NCI-H82 treated with DMSO at 0.1 percent for 48 hours (cell line): ENCODE results near the gene MX1.
"Not testable (repeated sequence)": the region's sequence is repeated elsewhere in the genome, so short reads cannot be mapped to it uniquely, and the experiment has no call there.

Experiments used
- DNase-seq: peaks from one replicate; lab custom pipeline; 2025; ENCODE audit not compliant: unreplicated experiment; lab: John Stamatoyannopoulos, UW

The MX1 gene

DNA sequence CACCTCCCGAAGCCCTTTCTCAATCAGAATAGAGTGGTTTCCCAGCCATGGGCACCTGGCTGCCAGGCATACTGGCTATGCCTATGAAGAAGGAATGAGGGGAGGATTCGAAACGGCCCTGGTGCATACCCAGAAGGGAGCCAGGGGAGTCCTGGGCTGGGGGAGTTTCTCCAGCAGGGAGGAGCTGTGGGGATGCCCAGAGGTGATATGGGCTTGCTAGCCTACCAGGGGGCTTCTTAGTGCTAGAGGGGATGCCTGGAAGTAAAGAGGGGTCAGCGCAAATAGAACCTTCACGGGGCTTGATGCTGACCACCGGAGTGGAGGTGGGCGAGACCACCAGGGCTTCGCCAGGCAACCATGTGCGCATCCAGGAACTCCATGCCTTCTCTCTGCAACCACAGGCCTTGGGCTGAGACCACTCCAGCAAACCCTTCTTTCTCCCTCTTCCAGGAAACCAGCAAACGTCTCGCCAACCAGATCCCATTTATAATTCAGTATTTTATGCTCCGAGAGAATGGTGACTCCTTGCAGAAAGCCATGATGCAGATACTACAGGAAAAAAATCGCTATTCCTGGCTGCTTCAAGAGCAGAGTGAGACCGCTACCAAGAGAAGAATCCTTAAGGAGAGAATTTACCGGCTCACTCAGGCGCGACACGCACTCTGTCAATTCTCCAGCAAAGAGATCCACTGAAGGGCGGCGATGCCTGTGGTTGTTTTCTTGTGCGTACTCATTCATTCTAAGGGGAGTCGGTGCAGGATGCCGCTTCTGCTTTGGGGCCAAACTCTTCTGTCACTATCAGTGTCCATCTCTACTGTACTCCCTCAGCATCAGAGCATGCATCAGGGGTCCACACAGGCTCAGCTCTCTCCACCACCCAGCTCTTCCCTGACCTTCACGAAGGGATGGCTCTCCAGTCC is 18.2 kb upstream of the MX1 start:
- DNase-seq = no peak

DNA sequence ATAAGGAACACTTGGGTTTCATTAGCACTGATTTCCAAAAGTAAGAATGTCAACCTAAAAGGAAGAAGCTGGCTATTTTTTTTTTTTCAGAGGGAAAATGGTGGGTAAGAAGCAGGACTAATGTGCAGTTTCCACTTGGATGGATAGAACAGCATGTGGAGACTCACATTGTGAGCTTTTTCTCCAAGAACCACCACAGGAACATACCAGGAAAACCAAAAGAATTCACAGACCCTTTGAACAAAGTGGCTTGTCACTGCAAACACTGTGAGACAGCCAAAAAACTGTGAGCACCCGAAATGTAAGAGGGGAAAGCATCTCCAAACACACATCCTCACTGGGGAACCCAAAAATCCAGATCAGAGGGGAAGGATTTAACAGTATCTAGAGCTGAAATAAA is 15.7 kb upstream of the MX1 start:
- no peak for DNase-seq

DNA sequence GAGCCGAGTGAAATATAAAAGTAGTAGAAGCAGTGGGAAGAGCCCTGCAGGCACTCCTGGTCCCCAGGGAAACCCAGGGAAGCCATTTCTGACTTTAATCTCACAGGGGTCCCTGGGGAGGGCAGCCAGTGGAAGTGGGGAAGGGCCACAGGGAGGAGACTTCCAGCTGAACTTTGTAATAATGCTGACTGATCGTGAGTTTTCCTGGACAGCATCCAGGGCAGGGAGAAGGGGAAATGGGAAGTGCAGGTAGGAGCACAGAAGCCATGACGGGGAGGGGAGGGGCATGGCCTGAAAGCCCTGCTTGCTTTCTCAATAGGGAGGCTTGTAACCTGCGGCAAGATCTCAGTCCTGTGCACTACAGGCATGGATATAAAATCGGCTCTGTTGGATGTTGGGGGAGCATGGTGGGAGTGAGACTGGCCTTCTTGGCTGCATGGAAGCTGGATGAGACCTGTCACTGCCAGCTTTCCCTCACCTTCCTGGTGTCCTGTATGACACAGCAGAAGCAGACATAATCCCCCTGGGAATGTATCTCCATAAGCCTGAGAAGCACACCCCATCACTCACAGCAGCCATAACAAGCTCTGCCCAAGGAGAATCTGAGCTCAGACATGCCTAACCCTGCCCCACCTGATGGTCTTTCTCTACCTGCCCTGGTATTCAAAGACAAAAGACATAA is 15.1 kb upstream of the MX1 start:
- DNase-seq = no peak

DNA sequence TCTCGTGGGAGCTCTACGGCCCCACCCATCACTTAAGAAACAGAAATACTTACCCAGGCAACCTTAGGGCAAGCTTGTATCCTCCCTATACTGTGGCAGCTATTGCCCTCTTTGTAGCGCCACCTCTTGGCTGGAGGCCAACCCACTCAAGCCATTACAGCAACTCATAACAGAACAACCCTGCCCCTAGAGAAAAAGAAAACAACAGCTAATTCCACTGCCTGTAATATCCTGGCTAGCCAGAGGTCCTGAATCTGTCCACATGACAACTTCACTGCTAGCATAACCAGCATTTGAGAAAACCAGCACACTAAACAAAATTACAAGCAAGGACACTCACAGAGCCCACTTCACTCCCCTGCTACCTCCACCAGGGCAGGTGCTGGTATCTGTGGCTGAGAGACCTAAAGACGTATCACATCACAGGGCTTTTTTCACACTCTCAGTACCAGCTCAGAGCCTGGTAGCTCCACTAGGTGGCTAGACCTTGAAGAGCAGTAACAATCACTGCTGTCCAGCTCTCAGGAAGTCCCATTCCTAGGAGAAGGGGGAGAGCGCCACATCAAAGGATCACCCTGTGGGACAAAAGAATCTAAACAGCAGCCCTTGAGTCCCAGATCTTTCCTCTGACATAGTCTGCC is 14.5 kb upstream of the MX1 start:
- no peak for DNase-seq

DNA sequence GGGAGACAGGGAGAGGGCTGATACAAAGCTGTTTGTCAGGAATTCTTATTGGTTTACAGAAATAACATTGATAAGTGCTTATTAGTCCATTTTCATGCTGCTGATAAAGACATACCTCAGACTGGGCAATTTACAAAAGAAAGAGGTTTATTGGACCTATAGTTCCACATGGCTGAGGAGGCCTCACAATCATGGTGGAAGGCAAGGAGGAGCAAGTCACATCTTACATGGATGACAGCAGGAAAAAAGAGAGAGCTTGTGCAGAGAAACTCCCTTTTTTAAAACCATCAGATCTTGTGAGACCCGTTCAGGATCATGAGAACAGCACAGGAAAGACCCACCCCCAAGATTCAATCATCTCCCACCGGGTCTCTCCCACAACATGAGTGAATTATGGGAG is 8.5 kb upstream of the MX1 start:
- not testable (repeated sequence) for DNase-seq

DNA sequence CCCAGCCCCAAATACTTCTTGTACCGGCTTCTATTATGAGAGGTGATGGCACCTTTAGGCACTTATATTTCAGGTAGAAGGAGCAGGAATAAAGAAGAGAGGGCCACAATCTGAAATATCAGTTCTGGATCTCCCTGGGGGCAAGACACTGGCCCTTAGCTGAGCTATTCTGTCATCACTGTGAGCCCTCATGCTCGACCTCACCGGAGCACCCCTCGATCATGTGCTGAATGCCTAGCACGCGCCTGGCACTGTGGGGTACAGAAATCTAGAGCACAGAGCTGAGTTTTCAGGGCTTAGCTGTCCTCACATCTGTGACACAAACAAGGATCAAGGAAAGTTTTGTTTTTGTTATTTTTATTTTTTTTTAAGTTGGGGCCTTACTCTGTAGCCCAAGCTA is 7.6 kb upstream of the MX1 start:
- DNase-seq = no peak

DNA sequence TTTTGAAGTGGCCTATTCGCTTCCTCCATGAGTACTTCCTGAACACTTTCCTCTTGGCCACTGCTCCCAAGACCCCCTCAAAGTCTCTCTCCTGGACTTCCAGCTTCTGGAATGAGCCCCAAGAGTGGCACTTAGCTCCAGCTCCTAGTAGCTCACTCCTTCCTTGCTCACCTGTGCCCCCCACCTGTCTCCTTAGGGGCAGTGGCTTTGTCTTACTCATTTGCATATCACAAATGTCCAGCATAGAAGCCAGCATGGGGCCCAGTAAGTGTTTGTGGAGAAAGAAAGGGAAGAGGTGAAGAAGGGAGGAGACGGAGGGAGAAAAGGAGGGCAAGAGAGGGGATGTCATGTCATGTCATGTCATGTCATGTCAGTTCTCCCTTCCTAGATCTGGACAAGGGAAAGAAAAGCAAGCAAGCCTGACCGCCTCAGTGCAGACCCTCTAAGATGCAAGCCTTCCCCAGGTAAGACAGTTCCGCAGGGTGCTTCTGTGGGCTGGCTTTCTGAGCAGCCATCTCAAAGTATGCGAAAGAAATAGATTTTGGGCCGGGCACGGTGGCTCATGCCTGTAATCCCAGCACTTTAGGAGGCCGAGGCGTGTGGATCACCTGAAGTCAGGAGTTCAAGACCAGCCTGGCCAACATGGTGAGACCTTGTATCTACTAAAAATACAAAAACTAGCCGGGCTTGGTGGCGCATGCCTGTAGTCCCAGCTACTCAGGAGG is 6.9 kb upstream of the MX1 start:
- DNase-seq = no peak

DNA sequence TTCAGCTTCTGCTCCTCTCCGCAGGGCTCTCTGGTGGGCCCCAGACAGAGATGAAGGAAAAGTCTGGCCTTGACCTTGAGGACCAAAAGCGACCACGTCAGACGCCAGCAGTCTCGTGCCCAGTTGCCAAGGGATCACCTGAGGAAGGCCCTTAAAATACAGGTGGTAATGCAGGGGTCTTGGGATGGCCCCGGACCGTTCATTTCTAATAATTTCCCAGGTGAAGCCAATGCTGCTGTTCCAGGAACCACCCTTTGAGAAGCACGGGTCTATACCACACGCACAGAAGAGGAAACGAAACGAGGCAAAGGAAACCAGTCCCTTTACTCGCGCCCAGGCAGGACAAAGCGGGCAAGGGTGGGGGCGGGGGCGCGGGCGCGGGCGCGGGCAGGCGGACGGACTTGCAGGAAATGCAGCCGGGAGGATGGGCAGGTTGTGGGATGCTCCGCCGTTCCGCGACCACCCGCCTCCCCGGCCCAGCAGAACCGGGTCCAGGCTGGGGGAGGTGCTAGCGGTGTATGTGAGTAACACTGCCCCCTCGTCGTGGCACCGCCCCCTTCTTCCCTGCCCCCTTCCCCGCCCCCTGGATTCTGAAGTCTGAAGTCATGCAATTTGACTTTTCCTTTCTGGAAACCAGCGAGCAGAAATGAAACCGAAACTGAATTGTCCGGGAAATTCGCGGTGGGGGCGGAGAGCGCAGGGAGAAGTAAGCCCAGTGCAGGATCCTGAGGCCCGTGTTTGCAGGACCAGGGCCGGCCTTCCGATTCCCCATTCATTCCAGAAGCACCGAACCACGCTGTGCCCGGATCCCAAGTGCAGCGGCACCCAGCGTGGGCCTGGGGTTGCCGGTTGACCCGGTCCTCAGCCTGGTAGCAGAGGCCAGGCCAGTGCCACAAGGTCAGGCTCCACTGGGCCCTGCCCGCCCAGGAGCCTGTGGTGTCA is 5.8 kb upstream of the MX1 start:
- DNase-seq = no peak

DNA sequence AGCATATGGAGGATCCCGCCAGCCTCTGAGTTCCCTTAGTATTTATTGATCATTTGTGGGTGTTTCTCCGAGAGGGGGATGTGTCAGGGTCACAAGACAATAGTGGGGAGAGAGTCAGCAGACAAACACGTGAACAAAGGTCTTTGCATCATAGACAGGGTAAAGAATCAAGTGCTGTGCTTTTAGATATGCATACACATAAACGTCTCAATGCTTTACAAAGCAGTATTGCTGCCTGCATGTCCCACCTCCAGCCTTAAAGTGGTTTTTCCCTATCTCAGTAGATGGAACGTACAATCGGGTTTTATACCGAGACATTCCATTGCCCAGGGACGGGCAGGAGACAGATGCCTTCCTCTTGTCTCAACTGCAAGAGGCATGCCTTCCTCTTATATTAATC is 5.0 kb upstream of the MX1 start:
- not testable (repeated sequence) for DNase-seq

DNA sequence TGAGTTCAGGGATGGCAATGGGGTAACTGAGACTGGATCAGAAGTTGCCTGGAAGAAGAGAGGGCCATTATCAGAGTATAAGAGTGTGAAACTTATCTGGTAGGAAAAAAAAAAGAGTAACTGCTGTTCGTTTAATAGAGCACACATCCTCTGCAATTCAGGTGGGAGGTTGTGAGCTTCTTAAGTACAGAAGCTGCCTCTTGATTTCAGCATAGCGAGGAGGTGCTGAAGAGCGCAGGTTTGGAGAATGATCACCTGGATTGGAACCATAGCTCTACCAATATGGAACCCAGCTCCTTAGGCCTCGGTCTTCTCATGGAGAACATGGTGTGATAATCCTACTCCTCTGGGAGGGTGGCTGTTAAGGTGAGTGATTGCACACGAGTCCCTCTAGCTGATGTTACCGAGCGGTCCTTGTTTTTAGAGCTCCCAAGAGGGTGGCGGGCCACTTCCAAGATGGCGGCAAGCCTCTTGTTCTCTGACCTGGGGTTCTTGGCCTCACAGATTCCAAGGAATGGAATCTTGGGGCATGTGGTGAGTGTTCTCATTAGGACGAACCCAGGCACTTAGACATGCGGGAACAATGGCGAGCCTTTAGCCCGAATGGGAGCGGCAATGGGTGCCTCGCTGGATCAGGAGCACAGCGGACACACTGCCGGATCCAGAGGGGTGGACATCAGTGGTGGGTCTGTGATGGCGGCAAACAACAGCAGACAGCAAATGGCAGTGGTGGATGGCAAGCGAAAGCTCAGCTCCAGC is 3.3 kb upstream of the MX1 start:
- no peak for DNase-seq

DNA sequence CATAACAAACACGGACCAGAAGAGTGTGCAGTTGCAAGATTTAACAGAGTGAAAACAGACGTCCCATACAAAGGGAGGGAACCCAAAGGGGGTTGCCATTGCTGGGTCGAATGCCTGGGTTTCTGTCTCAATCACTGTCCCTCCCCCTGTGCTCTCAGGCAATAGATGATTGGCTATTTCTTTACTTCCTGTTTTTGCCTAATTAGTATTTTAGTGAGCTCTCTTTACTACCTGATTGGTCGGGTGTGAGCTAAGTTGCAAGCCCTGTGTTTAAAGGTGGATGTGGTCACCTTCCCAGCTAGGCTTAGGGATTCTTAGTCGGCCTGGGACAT is 2.8 kb upstream of the MX1 start:
- DNase-seq = not testable (repeated sequence)

DNA sequence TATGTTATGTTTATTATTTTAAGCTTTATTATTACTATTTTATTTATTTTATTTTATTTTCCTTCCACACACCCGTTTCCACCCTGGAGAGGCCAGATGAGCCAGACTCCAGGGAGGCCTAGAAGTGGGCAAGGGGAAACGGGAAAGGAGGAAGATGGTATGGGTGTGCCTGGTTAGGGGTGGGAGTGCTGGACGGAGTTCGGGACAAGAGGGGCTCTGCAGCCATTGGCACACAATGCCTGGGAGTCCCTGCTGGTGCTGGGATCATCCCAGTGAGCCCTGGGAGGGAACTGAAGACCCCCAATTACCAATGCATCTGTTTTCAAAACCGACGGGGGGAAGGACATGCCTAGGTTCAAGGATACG is 468 bp upstream of the MX1 start:
- no peak for DNase-seq

DNA sequence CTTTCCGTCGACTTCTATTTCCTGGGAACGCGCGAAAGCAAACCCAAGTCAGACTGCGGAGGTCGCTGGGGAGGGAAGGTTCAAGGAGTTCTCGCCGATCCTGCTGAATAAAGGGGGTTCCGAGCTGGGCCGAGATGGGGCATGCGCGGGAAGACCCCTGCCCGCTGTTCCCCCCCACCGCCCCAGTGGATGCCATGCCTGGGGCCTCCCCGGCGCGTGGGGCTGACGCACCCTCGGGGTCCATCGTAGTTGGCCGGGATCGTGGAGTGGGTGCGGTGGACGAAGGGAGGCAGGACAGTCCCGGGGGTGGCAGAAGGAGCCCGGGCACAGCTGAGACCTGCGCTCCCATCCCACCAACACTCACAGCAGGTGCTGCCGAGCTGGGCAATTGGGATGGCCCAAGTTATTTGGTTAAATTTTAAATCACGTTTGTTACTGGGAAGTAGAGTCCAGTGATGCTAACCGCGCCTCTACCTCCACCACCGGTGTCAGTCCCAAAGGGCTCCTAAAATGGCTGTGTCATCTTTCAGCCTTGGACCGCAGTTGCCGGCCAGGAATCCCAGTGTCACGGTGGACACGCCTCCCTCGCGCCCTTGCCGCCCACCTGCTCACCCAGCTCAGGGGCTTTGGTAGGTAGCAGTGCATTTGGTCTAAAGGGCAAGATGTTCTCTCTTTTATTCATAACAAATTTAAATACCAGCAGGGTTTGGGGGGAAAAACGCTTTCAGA is 801 bp downstream of the MX1 start:
- DNase-seq = no peak

DNA sequence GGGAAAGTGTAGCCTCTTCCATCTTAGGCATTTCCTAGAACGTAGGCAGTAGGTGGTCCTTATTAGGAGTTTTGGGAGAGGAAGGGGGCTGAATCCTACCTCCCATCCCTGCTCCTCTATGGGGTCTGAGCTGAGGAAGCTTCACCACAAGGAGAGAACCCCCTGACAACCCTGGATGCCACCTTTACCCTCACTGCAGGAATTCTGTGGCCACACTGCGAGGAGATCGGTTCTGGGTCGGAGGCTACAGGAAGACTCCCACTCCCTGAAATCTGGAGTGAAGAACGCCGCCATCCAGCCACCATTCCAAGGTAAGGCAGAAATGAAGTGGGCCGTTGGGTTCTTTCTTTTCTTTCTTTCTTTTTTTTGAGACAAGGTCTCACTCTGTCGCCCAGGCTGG is 1.5 kb downstream of the MX1 start:
- DNase-seq = no peak

DNA sequence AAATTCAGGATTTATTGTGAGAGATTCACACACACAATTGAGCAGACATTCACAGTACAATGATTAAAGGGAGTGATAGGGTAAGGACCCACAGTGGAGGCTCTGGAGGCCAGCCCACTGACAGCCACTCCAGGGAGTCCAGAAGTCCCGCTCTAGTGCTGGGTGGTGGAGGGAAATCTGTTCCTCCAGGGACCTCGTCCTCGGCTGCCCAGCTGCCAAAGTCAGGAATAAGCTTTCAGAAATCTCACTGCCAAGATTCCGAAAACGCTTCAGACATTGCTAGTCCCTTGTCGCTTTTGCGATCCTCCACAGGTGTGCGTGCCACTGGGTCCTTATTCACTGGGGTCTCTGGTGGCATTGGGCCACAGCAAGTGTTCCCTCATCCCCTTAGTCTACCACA is 2.3 kb downstream of the MX1 start:
- DNase-seq = no peak

DNA sequence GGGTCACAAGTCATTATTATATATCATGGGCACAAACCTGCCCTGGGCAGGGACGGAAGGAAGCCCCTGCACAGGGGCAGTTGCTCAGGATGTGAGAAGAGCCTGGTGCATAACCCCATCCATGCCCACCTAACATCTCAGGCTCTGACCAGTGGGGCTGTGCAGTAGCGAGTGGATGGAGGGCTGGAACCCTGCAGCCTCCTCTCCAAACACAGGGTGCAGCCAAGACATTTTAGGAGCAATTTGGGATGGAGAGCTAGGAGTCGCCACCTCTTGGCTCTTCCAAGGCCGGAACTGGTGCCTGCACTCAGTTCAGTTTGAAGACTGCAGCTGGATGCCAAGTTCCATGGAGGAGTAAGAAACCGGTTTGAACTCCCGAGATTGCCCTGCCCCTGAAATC is 2.8 kb downstream of the MX1 start:
- no peak for DNase-seq

DNA sequence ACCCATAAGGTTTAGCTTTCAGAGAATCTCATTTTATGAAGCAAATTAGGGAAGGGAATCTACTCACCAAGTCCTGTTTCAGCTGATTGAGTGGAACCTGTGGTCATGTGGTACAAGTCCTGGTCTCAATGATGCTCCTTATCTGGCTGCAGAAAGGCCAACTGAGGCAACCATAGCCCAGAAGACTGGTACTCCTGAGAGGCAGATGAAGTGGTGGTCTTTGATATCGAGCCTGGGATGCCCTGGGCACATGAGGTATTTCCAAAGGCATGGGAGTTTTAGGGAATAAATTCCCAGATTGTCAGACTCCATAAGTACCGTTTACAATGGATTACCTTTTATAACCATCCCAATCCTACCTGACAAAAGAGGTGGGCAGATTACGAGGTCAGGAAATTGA is 3.3 kb downstream of the MX1 start:
- DNase-seq = no peak

DNA sequence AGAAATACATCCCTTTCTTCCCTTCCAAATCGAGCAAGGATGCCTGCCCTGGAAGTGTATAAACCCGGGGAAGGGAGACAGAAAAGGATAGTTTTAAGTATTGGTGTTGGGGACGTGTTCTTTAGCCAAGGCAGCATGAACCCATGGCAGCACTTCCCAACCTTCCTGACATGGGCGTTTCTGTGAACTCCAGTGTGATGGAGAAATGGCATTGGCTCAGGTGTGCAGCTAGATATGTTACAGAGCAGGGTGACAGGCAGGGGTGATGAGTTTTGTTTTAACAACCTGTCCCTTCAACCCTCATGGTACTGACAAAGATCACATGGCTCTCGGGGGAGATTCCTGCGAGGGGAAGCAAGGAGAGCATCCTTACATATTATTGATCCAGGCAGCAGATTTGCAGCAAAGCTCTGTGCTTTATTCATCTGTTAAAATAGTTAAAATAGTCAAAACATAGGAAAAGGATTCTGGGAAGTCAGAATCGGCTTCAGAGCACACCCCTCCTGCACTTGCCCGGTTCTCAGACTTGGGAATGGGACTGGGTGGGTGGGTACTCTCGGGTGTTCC is 4.0 kb downstream of the MX1 start:
- DNase-seq = no peak
